Ishikawa (cell line): ENCODE measurements around the gene UBAC2.

Experiments used
- FOXM1 ChIP-seq: IDR thresholded peaks from 2 replicates; pipeline ENCODE4 v1.6.1; 2012; ENCODE audit warnings: low read depth, borderline replicate concordance
- TF ChIP-seq, protein P1 (sequence below): IDR thresholded peaks from 2 replicates; pipeline ENCODE4 v1.6.1; 2012

DNA sequence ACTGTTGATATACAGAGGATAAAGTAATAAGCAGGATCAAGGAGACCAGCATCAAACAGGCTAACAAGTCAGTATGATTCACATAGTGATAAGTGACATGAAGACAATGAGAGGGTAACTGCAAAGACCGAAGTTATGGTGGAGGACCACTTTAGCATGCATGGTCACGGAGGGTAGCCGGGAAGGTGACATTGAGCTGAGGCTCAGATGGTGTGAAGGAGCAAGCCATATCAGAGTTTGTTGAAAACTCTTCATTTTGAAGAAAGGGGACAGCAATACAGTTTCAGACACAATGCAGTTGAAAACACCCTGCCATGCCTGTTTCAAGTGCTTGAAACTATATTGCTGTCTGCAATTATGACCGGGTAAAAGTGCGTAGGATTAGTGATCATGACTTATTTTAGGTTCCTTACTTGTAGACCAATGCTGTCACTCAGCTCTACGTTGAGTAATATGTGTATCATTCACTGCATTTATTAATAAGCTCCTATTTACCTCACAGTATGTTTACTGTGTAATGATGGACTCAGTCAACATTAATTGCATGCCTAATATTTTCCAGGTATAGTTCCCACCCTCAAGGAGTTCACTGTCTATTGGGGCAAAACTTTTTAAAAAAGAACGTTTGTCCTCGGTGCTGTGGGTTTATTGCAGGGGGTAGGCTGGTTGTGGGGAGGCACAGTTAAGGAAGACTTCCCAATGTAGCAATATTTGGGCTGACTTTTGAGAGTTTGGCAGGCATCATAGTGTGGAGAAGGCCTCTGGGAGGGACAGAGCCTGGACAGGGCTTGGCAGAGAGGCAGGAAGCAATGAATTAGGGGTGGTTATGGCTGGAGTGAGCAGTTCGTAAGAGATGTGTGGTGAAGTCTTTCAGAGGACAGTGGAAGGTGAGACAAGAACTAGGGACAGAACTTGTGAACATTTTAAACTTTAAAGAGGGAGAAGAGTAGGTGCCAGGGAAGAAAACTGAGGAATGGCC, 3.2 kb downstream of the UBAC2 start:
- TF ChIP-seq FOXM1: no peak
- TF ChIP-seq, protein P1, sequence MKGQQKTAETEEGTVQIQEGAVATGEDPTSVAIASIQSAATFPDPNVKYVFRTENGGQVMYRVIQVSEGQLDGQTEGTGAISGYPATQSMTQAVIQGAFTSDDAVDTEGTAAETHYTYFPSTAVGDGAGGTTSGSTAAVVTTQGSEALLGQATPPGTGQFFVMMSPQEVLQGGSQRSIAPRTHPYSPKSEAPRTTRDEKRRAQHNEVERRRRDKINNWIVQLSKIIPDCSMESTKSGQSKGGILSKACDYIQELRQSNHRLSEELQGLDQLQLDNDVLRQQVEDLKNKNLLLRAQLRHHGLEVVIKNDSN: no peak
